NCI-H748 (cell line): ENCODE measurements around the gene CAPN7.
A peak's percentile ranks its signal among the peaks of the same experiment; 100 is the strongest.
"Not testable (repeated sequence)": the region's sequence is repeated elsewhere in the genome, so short reads cannot be mapped to it uniquely, and the experiment has no call there.

Source experiments
- DNase-seq: peaks from one replicate; lab custom pipeline; 2025; ENCODE audit not compliant: unreplicated experiment; lab: John Stamatoyannopoulos, UW

Gene CAPN7

DNA sequence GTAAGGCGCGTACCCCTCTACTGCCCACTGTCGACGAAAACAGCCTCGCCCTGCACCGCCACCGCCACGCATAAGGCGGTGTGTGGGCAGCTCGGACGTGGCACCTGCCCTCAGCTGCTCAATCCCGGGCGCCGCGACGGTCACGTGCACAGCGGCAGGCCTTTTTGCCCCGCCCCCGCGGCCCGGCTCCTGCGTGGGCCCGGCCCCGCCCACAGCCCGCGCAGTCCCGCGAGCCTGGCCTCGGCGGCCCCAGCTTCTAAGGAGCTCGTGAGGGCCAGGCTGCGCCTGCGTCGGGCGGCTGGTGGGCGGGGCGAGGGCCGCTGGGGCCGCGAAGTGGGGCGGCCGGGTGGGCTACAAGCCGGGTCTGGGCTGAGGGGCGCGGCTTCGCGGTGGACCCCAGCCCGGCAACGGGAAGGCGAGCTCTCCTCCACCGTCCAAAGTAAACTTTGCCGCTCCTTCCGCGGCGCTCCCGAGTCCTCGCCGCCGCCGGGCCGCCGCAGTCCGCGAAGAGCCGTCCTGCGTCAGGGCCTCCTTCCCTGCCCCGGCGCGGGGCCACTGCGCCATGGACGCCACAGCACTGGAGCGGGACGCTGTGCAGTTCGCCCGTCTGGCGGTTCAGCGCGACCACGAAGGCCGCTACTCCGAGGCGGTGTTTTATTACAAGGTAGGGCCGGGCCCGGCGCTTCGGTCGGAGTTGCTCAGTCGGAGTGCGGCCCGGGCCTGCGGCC lies at the start of gene CAPN7:
CAPN7 (plus strand) TSS at position 313 of the 728 bp plus-strand sequence; CDS start at position 563, 250 bp downstream.
- no peak for DNase-seq

DNA sequence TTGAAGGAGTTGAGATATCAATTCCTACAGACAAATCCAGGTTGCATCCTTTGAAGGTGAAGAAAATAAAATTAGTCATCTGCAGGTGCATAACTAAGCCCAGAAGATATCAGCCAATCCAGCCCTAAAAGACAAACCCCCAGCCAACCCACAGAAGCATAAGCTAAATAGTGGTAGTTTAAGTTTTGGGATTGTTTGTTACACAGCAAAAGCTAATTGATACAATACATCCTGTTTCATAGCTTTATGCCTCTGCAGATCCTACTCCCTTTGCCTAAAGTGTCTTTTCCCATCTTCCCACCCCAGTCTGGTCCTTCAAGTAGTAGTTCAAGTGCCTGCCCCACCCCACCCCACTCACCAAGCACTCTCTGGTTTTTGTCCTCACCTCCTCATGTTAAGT lies 48.6 kb upstream of the CAPN7 start:
- no peak for DNase-seq

GRCh38 chr3:15159501-15160136 lies 46.4 kb upstream of the CAPN7 start:
- no peak for DNase-seq

GRCh38 chr3:15160662-15161061 lies 45.4 kb upstream of the CAPN7 start:
- no peak for DNase-seq

GRCh38 chr3:15161133-15161532 lies 44.9 kb upstream of the CAPN7 start:
- DNase-seq = no peak

DNA sequence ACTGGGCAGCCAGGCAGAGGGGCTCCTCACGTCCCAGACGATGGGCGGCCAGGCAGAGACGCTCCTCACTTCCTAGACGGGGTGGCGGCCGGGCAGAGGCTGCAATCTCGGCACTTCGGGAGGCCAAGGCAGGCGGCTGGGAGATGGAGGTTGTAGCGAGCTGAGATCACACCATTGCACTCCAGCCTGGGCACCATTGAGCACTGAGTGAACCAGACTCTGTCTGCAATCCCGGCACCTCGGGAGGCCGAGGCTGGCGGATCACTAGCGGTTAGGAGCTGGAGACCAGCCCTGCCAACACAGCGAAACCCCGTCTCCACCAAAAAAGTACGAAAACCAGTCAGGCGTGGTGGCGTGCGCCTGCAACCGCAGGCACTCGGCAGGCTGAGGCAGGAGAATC lies 42.4 kb upstream of the CAPN7 start:
- DNase-seq = not testable (repeated sequence)

- no peak for DNase-seq
These were observed 41.7 kb upstream of the CAPN7 start for GRCh38 chr3:15164340-15164739.

DNA sequence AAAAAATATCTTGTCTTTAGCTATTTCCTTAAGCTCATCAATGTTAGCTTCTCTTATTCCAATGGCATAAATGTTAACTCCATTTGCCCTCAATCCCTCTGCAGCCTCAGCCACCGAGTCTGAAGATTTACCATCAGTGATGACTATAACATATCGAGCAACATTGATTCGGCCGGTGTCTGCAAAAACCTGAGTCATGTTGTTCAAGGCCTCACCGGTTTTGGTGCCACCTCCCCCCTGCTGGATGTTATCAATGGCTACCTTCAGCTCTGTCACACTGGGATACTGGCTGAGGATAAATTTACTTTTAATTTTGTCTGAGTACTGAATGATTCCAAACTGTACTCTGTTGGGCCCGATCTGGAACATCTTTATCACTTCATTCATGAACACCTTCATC lies 41.0 kb upstream of the CAPN7 start:
- no peak for DNase-seq

DNA sequence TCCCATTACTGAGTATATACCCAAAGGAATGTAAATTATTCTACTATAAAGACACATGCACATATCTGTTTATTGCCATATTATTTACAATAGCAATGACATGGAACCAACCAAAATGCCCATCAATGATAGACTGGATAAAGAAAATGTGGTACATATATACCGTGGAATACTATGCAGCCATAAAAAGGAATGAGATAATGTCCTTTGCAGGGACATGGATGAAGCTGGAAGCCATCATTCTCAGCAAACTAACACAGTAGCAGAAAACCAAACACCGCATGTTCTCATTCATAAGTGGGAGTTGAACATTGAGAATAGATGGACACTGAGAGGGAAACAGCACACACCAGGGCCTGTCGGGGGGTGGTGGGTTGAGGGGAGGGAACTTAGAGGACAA lies 39.7 kb upstream of the CAPN7 start:
- not testable (repeated sequence) for DNase-seq

DNA sequence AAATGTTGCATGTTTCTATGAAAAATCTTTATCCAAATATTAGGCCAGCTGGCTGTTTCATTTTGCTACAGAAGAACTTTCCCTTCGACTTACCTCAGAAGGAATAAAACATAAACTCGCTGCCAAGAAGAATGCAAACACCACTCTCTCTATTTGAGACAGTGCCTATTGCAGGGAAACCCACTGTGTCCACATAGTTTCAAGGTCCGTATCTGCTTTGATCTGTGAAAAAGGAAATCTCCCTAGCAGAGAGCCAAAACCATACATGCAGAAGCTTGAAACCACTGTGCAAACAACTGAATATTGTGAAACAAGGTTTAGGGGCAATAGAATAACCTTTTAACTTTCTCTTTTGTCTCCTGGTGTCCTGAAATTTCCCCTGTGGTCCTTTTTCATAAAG lies 35.0 kb upstream of the CAPN7 start:
- no peak for DNase-seq

GRCh38 chr3:15172806-15173205 lies 33.2 kb upstream of the CAPN7 start:
- DNase-seq = no peak

GRCh38 chr3:15174953-15175352 lies 31.1 kb upstream of the CAPN7 start:
- no peak for DNase-seq

- no peak for DNase-seq
These were observed 30.4 kb upstream of the CAPN7 start for GRCh38 chr3:15175605-15176004.

DNA sequence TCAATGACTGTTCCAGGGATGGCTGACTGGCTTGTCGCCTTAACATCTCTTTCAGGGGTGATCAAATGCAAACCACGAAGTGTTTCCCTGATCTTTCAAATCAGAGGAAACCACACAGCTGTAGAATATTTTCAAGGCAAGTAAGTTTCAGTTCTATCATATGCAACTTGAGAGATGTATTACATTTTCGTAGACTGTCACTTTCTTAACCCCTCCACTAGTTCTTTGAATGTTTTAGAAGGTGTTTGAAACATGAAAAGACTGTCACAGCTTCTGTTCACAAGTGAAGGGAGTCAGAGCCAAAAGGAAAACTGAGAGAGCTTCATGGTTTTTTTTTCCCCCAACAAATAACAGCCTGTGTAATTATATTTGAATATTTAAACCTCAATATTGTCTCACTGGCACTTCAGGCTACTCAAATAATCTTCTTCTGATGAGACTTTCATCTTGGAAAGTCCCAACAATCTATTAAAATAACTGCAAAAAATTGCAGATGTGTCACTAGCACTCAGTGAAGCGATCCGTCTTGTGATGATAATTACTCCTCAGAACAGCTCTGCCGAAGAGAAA lies 25.9 kb upstream of the CAPN7 start:
- DNase-seq = no peak

DNA sequence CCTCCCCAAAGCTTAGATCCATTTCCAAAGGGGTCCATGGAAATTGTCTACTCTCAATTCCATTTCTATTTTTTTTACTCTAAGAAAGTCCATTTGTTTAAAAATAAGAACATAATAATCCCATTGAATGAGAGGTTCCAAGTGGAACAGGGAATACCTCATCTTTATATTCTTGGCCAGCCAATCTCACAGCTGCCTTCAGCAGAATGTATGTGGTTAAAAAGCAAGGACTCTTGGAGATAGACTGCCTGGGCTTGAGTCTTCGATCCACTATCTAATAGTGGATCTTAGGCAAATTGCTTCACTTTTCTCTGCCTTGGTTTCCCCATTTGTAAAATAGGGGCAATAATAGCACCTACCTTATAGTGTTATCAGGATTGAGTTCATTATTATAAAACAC lies 24.5 kb upstream of the CAPN7 start:
- no peak for DNase-seq

DNA sequence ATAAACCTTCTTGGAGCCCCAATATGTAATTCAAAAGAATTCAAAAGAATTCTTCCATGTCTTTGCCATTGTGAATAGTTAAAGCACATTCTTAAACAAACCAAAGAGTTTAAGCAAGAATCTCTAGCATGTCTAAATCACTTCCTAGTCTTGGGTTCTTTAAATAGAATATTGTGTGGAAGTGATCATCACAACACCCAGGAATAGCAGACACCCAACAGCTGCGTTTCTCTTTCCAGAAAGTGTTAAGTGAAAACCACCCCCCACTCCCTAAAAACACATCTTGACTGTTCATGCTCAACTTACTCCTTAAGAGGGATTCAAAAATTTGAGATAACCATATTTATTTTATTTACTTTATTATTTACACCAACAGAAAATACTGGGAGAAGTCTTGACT lies 24.1 kb upstream of the CAPN7 start:
- DNase-seq = no peak

DNA sequence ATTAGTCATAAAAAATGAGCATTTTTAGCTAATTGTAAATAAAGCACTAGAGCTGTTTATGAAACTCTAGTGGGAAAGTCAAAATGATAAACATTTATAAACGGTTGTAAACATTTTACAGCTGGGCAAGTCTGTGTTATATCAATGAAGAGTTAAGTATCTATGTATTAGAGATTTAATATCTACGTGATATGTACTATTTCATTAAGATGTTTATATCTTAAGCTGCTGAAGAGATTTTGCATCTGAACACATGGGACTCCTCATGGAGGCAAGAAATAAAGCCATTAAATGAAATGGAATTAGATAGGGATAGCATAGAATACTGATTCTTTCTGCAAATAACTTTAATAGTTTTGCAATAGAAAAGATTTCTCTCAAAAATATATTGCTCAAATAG lies 23.0 kb upstream of the CAPN7 start:
- no peak for DNase-seq

GRCh38 chr3:15185404-15185803 lies 20.6 kb upstream of the CAPN7 start:
- DNase-seq = no peak

DNA sequence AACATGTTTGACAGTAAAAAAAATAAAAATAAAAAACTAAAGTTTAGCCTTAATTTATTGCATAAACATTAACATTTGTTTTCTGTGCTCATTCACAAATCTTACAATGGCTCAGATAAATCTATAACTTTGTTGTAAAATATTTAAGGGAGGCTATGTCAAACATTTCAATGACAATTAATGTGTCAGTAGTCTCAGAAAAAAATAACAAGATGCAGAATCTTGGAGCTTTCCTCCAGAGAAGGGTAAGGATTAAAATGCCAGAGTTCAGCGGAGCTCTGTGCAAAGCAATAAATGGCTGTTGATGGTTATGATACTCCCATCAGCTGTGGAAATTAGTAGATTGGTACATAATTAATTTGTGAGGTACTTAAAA lies 20.0 kb upstream of the CAPN7 start:
- DNase-seq = no peak

- DNase-seq = peak; percentile 33
These were observed 19.4 kb upstream of the CAPN7 start for GRCh38 chr3:15186477-15187164.

DNA sequence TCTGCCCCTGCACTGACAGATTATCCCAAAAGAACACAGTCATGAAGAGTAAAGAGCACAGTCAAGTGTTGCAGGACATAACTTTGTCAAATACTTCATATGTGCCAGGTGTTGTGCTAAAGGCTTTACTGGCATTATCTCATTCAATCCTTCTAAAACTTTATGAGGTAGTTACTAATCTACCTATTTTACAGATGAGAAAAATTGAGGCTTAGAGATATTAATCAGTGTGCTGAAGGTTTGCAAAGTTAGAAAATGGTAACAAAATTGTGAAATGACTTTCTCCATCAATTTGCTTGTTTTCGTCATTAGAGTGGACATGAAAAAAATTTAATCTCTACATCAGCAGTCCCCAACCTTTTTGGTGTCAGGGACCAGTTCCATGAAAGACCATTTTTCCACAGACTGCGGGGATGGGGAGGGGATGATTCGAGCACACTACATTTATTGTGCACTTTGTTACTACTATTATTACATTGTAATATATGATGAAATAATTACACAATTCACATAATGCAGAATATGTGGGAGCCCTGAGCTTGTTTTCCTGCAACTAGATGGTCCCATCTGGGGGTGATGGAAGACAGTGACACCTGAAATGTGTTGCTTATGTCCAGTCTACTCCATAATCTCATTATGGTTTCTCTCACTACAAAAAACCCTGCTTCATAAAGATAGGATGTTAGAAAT lies 8.6 kb upstream of the CAPN7 start:
- no peak for DNase-seq
